NCI-H1048 (cell line): ENCODE measurements around the gene BCL11B.

Experiments
- DNase-seq: peaks from one replicate; lab custom pipeline; 2025; lab: John Stamatoyannopoulos, UW

The BCL11B gene

DNA sequence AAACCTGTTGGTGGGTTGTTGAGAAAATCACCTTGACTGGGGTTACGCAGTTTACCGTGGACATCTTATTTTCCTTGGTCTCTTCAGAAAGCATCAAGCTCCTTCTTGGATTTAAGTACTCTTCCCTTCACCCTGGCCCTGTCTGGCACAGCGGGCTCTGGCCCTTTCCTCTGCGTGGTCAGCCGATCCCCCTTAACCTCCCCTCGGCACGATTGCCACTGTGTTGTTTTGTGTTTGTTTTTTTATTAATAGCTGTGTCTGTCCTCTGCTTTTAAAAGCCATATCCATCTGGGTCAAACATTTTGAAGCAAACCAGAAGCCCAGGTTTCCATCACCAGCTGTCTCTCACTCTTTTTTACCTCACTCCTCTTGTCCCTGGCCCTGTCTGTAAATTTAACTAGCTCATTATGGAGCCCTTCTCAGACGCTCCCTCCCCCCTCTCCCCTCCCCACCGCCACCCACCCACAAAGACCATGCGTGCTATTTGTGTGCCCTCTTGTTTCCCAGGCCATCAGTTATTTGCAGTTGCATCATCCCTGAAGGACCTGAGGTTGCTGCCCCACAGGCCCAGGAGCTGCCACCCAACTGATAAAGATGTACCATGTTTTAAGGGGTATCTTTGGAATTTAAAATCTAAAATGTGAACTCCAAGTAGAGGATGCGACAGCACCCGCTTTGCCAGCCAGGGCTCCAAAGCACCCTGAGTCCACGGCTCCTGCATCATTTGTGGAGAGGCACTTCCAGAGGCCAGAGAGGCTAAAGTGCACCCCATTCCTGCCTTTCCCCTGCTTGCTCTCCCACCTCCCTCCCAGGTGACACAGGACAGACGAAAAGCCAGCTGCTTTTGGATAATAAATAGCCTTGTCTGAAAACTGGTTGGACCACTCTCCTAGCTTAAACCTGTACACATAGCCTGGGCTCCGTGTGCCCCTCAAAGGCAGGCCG, 3.9 kb downstream of the BCL11B start:
- DNase-seq = no peak

DNA sequence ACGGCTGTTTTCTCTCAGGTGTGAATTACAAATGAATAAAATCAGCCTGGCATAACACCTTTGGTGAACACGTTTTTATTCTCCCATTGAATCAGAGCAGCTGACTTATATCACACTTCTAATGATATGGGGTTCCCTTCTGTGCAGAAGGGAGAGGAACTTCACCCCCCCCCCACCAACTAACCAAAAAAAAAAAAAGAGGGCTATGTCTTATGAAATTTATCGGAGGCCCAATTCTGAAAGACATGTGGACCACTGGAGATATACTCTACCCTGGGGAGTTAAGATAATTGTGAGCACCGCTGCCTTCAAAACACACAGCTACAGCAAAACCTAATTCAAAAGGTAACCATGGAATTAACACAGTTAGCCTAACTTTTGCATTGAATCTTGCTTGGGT, 4.6 kb downstream of the BCL11B start:
- no peak for DNase-seq

DNA sequence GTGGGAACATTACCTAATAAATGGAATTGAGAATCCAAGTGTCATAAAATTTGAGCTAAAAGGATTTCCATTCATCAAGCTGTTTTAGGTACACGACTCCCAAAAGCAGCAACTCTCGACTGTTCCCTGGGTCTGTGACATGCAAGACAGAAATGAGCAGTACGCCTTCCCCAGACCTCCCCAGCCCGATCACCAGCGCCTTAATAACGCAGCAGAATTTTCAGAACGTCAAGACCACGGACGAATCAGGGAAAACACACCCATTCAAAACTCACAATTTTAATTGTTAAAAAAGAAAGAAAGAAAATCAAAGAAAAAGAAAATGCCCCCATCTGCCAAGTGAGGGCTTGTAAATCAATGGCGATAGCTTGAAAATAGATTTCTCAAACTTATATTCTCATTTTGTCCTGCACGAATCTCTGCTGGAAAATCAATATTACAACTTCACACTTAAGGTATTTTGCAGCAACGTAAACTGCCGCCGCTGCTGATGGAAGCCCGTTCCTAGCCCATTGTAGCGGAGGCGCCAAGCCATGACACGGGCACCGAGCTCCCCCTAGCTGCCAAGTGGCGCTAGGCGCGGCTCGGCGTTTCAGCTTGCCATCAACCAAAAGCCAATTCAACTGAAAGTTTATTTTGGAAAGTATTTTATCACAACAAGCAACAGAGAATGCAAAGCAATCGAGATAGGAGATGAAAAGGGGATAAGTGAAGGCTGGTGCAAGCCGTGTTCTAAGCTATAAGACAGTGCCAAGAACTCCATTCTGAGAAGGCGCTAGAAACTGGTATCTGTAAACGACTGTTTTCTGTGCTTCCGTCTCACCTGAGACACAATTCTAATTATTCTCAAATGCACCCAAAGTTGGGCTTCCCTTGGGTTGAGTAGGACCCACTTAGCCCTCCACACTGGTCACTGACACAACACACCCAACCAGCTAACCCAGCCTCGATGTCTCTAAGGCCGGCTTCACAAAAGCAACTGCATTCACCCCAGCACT, 5.5 kb downstream of the BCL11B start:
- DNase-seq = peak; percentile 14

DNA sequence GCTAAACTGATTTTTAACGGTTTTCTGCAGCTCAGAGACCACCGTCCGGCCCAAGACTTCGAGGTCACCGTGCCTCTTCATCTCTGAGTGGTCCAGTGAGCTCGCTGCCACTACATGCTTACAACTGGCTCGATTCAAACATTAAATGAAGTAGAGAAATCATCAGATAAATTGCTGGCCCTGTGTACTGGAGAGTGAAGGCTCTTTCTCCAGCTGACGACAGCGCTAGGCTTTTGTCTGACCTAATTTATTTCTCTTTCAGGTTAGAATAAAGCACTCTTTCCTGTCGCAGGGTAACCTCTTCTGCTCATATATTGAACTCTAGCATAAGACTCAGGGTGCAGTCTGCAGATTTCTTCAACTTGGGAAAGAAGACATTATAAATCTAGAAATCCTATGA, 6.4 kb downstream of the BCL11B start:
- DNase-seq = no peak

DNA sequence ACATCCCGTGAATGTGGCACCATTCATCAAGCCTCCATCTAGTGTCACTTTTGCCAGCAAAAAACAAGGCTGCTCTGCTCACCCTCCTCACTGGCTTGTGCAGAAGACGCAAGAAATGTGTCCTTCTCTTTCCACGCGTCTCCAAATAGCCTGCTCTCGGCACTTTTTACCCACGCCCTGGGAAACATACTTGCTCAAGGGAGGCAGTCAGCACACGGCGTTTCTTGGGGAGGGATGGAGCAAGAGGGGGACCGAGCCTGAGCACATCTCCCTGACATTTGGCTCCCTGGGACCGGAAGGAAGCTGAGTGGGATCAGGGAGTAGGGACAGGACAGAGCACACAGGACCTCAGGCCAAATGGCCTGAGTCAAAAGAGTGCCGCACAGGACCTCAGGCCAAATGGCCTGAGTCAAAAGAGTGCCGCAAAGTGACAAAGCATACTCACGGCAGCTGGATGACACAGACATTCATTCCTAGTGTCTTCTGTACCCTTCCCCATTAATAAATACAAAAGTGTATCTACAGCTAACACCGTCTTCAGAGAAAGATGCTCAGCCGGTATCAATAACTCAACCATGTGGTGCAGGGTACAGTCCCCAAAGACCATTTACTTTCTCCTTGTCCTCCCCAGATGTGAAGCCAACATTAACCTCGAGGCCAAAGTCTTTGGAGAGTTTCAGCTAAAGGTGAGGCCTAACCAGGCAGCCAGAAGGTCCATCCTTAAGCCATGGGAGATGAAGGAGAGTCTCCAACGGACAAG, 7.1 kb downstream of the BCL11B start:
- no peak for DNase-seq

DNA sequence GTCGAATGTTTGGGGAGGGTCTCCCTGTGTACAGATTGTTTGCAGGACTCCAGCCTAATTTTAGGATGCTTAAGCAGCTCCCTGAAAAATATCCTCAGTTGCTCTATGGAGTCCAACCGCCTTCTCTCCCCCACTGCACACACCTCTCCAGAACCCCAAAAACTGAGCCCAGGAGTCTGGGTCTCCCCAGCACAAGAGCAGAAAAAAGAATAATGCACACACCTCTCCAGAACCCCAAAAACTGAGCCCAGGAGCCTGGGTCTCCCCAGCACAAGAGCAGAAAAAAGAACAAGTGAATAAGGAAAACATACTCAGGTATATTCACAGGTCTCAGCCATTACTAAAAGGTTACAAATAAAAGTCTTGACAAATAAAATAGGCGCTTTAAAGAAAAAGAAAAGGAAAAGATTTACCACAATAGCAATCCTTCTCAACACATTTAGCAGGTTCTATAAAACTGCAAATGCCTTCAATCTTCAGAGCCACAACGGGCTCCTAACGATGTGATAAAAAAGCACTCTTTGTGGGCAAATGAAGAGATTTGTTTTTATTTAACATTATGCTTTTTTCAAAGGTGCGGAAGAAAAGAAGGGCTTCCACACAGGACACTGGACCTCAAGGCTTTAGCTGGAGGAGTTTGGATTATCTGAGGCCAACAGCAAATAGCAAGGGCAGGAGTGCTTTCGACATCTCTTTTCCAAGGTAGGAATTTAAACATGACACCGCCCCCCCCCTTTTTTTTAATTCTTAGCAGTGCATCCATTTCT, 8.2 kb downstream of the BCL11B start:
- no peak for DNase-seq

DNA sequence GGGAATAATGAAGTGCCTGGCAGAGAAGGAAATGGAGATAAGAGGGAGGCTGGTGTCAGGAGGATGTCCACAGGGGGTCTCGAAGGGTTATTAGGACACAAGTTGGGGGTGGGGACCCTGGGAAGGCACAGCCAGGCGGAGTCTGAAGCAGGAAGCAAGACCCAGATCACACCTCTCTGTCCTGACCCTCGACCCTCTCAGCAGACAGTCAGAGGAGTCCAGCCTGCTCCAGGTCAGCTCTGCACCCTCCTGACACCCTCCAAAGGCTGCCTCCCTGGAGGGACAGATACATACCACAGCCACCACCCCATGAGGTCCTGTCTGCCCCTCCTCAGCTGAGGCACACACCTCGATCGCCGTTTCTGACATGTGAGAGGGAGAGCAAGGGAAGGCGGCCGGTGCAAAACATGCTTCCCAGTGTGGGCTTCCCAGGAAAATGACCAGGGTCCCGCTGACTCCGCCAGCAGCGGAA, 9.0 kb downstream of the BCL11B start:
- DNase-seq = no peak

DNA sequence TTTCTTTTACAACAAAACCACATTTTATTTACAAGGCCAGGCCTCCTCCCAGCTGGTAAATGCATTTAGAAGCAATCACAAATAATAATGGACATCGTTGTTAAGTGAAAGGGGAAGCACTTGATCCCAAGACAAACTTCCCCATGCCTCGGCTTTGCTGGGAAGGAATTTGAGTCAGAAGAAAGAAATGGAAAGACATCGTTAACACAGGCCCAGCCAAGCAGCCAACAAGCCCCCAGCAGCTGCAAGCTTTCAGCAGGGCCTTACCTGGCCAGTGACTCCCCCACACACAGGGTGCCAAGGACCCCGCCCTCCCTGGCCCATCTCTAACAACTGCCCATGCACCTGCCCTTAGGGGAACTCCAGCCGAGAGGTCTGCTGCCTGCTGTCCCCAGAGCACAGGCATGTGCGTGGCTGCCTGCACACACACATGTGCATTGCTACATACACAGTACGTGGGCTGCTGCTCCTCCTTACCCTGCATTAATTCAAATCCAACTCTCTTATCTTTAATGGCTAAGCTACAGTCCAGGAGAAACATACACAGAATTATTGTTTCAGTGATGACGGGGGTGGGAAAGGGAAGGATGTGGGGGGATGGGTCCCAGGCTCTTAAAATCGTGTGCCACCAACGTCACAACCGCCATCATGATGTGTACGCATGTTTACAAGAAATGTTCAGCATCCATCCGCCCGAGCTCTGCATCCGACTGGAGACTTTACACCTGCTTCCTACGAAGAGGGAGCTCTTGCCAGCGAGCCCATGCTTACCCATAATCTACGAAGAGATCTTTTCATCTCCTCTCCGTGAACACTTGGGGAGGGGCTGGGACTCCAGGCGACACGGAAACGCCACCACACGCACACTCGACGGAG, 9.8 kb downstream of the BCL11B start:
- no peak for DNase-seq

DNA sequence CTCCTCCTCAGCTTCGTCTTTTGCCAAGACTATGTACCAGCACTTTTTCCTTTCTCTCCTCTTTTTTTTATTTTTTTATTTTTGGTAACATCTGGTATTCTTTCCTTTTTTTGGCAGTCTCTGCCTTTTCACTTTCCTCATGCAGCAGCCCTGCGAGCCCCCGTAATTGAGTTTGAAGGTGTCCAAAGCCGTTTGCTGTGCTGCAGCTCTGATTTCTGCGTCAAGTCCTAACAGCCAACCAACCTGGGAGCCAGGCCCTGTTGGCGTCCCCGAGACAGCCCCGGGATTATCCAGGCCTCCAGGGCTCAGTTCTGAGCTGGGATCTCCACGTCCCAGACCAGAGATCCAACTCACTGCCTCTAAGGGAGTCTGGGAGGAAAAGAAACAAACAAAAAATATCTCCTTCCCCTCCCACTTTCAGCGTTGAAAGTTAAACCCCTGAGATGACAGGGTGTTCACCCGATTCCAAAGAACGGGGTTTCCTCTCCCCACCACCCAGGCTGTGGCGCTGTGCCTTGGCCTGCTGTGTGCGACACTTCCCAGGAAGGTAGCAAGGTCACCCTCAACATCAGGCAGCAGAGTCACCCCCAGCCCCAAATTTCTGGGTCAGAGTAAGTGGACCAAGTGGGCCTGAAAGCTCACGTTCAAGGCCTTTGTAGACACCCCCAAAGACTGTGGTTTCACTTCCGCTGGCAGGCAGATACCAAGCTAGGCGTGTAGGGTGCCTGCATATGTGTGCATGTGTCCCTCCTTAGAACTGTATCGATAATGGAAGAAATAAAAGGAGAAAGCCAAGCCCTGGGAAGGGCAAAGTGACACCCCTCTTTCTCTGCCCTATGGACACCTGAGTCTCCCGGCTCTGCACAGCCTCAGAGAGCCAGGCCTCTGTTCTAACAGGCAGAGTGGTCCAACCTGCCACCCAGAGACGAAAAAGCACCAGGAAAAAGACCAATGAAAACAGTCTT, 11.1 kb downstream of the BCL11B start:
- no peak for DNase-seq

DNA sequence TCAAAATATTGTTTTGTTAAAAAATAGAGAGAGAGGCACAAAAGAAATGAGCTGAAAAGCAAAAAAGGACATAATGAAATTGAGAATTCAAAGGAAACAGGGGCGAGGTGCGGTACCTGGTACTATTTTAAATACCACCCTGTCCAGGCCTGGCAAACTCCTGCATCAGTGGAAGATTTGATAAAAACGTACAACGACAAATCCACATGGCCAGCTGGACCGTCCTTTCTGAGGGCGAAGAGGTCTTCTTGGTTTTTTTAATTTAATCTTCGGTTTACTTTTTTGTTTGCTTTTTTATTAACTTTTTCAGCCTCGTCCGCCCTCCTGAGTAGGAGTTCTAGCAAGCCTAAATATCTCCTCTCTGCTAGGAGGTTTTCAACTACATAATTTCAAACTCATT, 11.9 kb downstream of the BCL11B start:
- DNase-seq = no peak

DNA sequence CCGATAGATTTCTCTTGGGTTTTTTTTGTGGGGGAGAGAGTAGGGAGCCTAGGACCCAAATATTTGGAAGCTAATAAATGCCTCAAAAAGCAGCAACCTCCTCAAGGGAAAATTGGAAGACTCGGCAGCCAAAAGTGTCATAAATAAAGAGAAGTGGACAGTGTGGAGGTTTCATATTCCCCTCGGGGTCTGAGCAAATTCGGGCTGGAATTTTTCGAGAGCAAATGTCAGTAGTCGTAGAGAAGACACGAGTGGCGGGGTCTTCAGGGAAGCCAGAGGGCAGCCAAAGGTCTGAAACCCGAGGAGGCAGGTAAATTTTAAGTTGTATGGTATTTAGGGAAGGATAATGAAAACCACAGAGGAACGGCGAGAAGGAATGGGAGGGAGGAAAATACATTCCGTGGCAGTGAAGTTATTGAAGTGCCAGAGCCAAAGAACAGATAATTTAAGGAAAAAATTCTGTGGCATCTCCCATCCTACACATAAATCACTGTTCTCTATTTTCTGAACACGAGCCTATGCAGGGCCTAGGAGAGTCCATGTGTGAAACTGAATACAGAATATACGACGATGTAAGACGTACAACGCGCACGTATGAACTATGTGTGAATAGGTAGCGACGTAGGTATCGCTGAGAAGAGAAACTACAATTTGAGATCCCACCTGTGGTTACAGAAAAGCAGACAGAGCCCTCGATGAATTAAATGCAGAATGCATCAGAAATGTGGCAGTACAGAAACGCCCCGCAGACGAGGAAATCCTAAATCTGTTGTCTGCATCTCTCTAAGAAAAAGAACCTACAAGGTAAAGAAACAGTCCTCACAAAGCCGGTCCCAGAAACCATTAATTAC, 12.9 kb downstream of the BCL11B start:
- no peak for DNase-seq

DNA sequence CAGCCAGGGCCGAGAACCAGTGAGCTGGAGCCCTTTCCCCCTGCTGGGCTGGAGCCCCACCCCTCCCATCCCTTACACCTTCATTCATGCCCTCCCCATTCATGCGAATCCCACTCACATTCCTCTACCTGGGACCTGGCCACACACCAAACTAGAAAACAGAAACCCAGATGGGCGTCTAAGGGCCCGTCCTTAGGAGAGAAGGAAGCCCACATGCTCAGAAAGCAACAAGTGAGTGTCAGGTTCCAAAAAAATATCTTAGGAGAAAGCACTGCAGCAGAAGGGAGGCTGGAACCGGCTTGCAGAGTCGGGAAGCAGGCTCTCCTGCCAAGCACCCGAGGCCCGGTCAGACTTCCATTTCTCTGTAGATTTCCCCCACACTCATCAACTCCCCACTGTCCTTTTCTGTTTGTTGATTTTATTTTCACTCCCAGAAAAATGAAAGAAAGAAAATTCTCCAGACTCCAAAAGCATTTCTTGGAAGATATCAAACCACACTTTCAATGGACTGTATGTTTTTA, 13.6 kb downstream of the BCL11B start:
- no peak for DNase-seq

DNA sequence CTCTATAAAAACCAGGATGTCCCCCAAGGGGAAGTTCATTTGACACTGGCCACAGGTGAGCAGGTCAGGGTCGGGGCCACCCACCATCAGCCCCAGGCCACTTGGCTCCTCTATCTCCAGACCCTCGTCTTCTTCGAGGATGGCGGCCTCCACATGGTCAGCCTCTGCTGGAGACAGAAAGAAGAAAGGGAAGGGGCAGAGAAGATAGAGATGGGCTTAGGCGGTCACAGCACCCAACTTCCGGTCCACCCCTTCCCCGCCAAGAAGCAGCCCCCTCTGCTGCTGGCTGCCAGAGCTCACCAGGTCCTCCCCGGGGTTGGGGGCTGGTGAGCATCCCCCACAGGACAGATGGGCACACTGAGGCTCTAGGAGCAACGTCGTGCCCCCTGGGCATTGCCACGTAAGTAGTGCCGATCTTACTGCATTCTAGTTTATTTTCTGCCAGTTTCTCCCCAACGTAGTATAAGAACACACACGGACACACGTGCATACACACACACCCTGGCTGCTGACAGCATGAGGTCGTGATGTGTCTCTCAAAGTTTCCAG, 14.2 kb downstream of the BCL11B start:
- no peak for DNase-seq

DNA sequence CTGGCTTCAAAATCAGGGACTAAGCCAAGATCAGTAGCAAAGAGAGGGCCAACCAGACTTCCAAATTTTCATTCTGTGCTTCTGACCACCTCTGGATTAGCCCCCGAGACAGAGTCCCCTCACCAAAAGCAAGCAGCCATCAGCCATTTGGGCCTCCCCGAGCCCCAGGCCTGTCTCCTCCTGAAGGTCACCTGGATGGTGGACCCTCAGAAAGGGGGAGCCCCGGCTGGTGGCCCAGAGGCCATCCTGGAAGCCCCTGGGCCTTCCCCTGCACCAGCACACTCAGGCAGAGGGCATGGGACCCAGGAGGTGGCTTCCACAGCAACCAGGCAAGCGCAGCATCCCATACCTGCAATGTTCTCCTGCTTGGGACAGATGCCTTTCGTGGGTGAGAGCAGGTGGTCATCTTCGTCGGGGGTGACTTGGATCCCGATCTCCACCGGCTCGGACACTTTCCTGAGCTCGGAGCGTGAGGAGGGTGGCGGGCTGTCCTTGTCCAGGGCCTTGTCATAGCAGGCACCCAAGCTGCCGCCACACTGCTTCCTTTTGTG, 14.8 kb downstream of the BCL11B start:
- DNase-seq = no peak

DNA sequence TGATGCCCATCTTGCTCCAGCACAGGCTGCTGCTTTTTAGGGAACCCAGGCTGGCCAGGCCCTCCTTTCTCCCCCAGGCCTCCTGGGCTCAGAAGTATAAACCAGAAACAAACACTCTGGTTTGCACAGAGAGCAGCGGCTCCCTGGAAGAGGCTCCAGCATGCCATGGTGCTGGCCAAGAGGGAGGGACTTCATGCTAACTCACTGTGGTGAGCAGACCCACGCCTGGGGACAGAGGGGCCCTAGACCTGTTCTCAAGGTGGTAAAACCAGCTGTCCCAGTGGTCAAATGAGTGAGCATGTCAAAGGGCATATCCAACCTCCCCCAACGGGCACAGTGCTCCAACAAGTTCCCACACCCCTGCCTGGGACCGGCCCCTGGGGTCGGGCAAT, 15.5 kb downstream of the BCL11B start:
- DNase-seq = no peak

DNA sequence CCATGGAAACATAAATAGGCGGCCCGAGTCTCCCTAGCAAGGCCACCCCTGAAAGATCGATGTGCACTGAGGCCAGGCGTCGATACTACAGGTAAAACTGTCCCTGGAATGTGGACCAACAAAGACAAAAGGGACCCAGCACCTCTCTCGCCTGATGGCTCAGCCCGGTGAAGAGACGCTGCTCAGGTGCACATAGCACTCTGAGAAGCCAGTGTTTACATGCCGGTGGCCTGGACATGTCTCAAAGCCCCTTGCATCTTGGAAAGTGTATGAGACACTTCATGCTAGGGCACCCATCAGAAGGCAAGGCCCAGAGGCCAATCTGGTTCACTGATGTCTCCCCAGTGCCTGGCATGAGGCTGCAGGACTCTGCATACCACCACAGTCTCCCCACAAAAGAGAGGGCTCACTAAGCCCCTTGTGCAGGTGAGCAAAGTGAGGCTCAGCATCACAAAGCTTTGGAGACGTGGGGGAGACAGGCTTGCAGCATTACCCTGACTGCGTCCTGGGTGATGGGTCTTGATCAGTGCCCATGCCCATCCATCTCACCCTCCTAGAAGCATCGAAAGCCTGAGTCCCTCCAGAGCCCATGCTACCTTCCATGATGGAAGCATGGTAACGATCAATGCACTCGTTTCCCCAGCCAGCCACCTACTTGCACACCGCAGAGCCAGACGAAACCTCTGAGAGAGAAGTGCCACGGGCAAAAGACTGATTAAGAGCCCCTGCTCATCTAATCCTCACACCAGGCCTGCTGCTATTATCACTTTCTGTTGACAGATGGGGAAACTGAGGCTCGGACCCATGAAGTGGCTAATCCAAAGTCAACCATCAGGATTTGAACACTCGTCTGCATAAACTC, 16.1 kb downstream of the BCL11B start:
- DNase-seq = no peak
